H1 (cell line): ENCODE results near the gene NECTIN2. TPM values are rescaled to one million over a fixed set of nuclear protein-coding genes. Genes with fewer than 3 reads are reported as not detected.

Experiments
- CTCF ChIA-PET: fragments of 300-600 bp; sonication (Branson Sonifier 250); formaldehyde crosslinking; loops from one replicate; lab custom pipeline; 2021; ENCODE audit not compliant: partially characterized antibody; lab: Charles Lee
- POLR2A ChIA-PET: fragments of 300-600 bp; sonication (Branson Sonifier 250); formaldehyde crosslinking; loops from one replicate; lab custom pipeline; 2021; ENCODE audit warnings: inconsistent platforms; ENCODE audit not compliant: partially characterized antibody; lab: Charles Lee
- DNase-seq, 2 experiments: peaks; one replicate each; pipeline versions ENCODE4 v3.0.0 to v3.0.0-alpha.2; 2010 to 2022; ENCODE audit warnings: low spot score in 2 of 2, low read depth in 1 of 2, mixed read lengths in 1 of 2
- FAIRE-seq: peaks from 2 replicates; lab custom pipeline; 2011; peaks lifted over from hg19 to GRCh38; lab: Jason Lieb, UNC
- H2AFZ ChIP-seq: 2 replicates; pipeline ENCODE4 v1.8.1; 2012; ENCODE audit warnings: low read length, inconsistent platforms
- H2AK5ac ChIP-seq: 2 replicates; pipeline ENCODE4 v1.6.1; 2013; ENCODE audit warnings: low read depth, low read length
- H2BK120ac ChIP-seq: replicated peaks from 2 replicates; pipeline ENCODE3; 2013; ENCODE audit warnings: low read depth, low read length, inconsistent platforms
- H2BK12ac ChIP-seq: 2 replicates; pipeline ENCODE4 v1.6.1; 2013; ENCODE audit warnings: low read depth, low read length
- H2BK15ac ChIP-seq: 2 replicates; pipeline ENCODE4 v1.6.1; 2013; ENCODE audit warnings: low read length
- H2BK20ac ChIP-seq: 2 replicates; pipeline ENCODE4 v1.6.1; 2013; ENCODE audit warnings: low read length
- H2BK5ac ChIP-seq: 2 replicates; pipeline ENCODE4 v1.6.1; 2013; ENCODE audit warnings: low read depth, low read length
- H3K14ac ChIP-seq: 2 replicates; pipeline ENCODE4 v1.6.1; 2013; ENCODE audit warnings: inconsistent platforms; ENCODE audit not compliant: insufficient read length
- H3K18ac ChIP-seq: 2 replicates; pipeline ENCODE4 v1.6.1; 2013; ENCODE audit warnings: low read length; ENCODE audit errors: extremely low read depth
- H3K23ac ChIP-seq: 2 replicates; pipeline ENCODE4 v1.6.1; 2013; ENCODE audit warnings: inconsistent platforms; ENCODE audit not compliant: insufficient read length
- H3K23me2 ChIP-seq: 2 replicates; pipeline ENCODE4 v1.6.1; 2013; ENCODE audit warnings: low read depth, low read length
- H3K27ac ChIP-seq: 2 replicates; pipeline ENCODE4 v1.6.1; 2011; ENCODE audit warnings: low read depth, low read length, inconsistent platforms
- H3K27me3 ChIP-seq, 4 experiments: replicated peaks in 1 of 4; 1 replicate in 1 of 4; 2 replicates in 3 of 4; pipeline versions ENCODE4 v1.6.1 to v1.8.1; 2011 to 2013; ENCODE audit warnings: low read length in 3 of 4, mild to moderate bottlenecking in 3 of 4, inconsistent platforms in 2 of 4, mixed read lengths in 2 of 4, moderate library complexity in 1 of 4; ENCODE audit not compliant: control insufficient read depth in 3 of 4, insufficient read depth in 3 of 4; ENCODE audit errors: extremely low read depth in 1 of 4
- H3K36me3 ChIP-seq, 4 experiments: 2 replicates each; pipeline versions ENCODE4 v1.6.1 to v1.8.1; 2011 to 2013; ENCODE audit warnings: mild to moderate bottlenecking in 4 of 4, low read length in 3 of 4, moderate library complexity in 2 of 4, control low read depth in 1 of 4, inconsistent platforms in 1 of 4; ENCODE audit not compliant: insufficient read depth in 4 of 4, control insufficient read depth in 2 of 4
- H3K4ac ChIP-seq: replicated peaks from 2 replicates; pipeline ENCODE3; 2013; ENCODE audit warnings: low read length, low read depth, mixed read lengths, inconsistent platforms; ENCODE audit not compliant: insufficient read length
- H3K4me1 ChIP-seq, 4 experiments: replicated peaks in 1 of 4; 1 replicate in 1 of 4; 2 replicates in 3 of 4; pipeline versions ENCODE4 v1.6.1 to v1.8.1; 2011 to 2013; ENCODE audit warnings: low read length in 3 of 4, inconsistent platforms in 2 of 4, mixed read lengths in 1 of 4; ENCODE audit not compliant: insufficient read depth in 4 of 4, control insufficient read depth in 3 of 4
- H3K4me2 ChIP-seq, 2 experiments: 2 replicates each; pipeline versions ENCODE4 v1.6.1 to v1.8.1; 2011 to 2013; ENCODE audit warnings: low read depth in 2 of 2, low read length in 2 of 2, control low read depth in 1 of 2, inconsistent platforms in 1 of 2, mild to moderate bottlenecking in 1 of 2; ENCODE audit not compliant: insufficient read depth in 1 of 2
- H3K4me3 ChIP-seq, 4 experiments: fragments of 200-600, 300-600 bp in 1 of 4; sonication (generic), shearing (Covaris generic), sonication (Bioruptor Twin) in 1 of 4; 2 replicates each; pipeline versions ENCODE4 v1.5.1 to v1.8.1; 2011 to 2016; ENCODE audit warnings: low read length in 4 of 4, low read depth in 3 of 4, control low read depth in 2 of 4, inconsistent platforms in 2 of 4, mild to moderate bottlenecking in 2 of 4, mixed read lengths in 1 of 4, moderate library complexity in 1 of 4; ENCODE audit not compliant: insufficient read depth in 2 of 4; ENCODE audit errors: extremely low read depth in 1 of 4
- H3K56ac ChIP-seq: replicated peaks from 2 replicates; pipeline ENCODE3; 2013; ENCODE audit warnings: low read depth, mild to moderate bottlenecking, mixed read lengths, low read length, inconsistent platforms; ENCODE audit not compliant: insufficient read length
- H3K79me1 ChIP-seq: 2 replicates; pipeline ENCODE4 v1.6.1; 2013; ENCODE audit warnings: low read depth, low read length, control low read depth
- H3K79me2 ChIP-seq, 2 experiments: 2 replicates each; pipeline versions ENCODE4 v1.6.1 to v1.8.1; 2012 to 2013; ENCODE audit warnings: low read length in 2 of 2, mild to moderate bottlenecking in 2 of 2, inconsistent platforms in 1 of 2; ENCODE audit not compliant: insufficient read depth in 2 of 2, control insufficient read depth in 1 of 2
- H3K9ac ChIP-seq, 4 experiments: replicated peaks in 1 of 4; 1 replicate in 1 of 4; 2 replicates in 3 of 4; pipeline versions ENCODE4 v1.6.1 to v1.8.1; 2011 to 2013; ENCODE audit warnings: low read depth in 3 of 4, low read length in 3 of 4, control low read depth in 2 of 4, mild to moderate bottlenecking in 2 of 4, moderate library complexity in 2 of 4, inconsistent platforms in 1 of 4; ENCODE audit errors: extremely low read depth in 1 of 4
- H3K9me3 ChIP-seq, 2 experiments: 2 replicates each; pipeline versions ENCODE4 v1.6.1 to v1.8.1; 2012 to 2013; ENCODE audit warnings: mild to moderate bottlenecking in 2 of 2, moderate library complexity in 2 of 2, control low read depth in 1 of 2, inconsistent platforms in 1 of 2, low read depth in 1 of 2, low read length in 1 of 2, mixed read lengths in 1 of 2; ENCODE audit not compliant: insufficient read depth in 2 of 2
- H4K20me1 ChIP-seq, 2 experiments: replicated peaks in 1 of 2; 2 replicates each; pipeline versions ENCODE3 to v1.8.1; 2011 to 2013; ENCODE audit warnings: inconsistent platforms in 2 of 2, low read length in 2 of 2, mild to moderate bottlenecking in 1 of 2; ENCODE audit not compliant: insufficient read depth in 2 of 2, control insufficient read depth in 1 of 2
- H4K5ac ChIP-seq: 2 replicates; pipeline ENCODE4 v1.6.1; 2013; ENCODE audit warnings: low read length, low read depth, mixed read lengths, inconsistent platforms; ENCODE audit not compliant: insufficient read length
- H4K8ac ChIP-seq: 2 replicates; pipeline ENCODE4 v1.8.0; 2013; ENCODE audit warnings: mild to moderate bottlenecking, moderate library complexity, low read length, inconsistent platforms; ENCODE audit not compliant: insufficient read depth; ENCODE audit errors: extremely low read depth
- H4K91ac ChIP-seq: replicated peaks from 2 replicates; pipeline ENCODE3; 2013; ENCODE audit warnings: low read length, mixed read lengths, inconsistent platforms; ENCODE audit not compliant: insufficient read length
- EZH2 ChIP-seq: fragments of 200-600 bp; sonication (generic); IDR thresholded peaks from 2 replicates; pipeline ENCODE4 v1.7.1; 2012; ENCODE audit warnings: low read depth, mild to moderate bottlenecking, moderate library complexity, low read length, inconsistent platforms; ENCODE audit not compliant: severe bottlenecking
- SRF ChIP-seq: IDR thresholded peaks from 2 replicates; pipeline ENCODE4 v1.6.1; 2011; ENCODE audit warnings: mild to moderate bottlenecking, low read depth, low read length, moderate library complexity
- WGBS, 2 experiments: shearing (Covaris generic) in 1 of 2; methylation state at CpG; one replicate each; pipeline versions ENCODE4 v1.1.6 to v1.1.7; 2013 to 2015; ENCODE audit warnings: low lambda C conversion rate in 2 of 2, mixed read lengths in 2 of 2, inconsistent platforms in 1 of 2, low coverage in 1 of 2, missing lambda C conversion rate in 1 of 2; ENCODE audit not compliant: insufficient replicate concordance in 2 of 2, insufficient coverage in 1 of 2, insufficient read length in 1 of 2; ENCODE audit errors: extremely low coverage in 1 of 2, missing lambda C conversion rate in 1 of 2; 5-methylcytosine and 5-hydroxymethylcytosine counted together
- polyA plus RNA-seq, 7 experiments: library from polyadenylated mRNA; depleted of rRNA in 3 of 7; stranded (reverse) in 5 of 7; unstranded in 2 of 7; fragments of >200 nt in 5 of 7; fragments of 200-250 nt in 2 of 7; gene quantifications; 1 replicate in 5 of 7; 2 replicates in 1 of 7; 4 replicates in 1 of 7; pipeline versions ENCODE4 v1.2.1 to v1.2.3, GENCODE V29; 2011 to 2013; ENCODE audit warnings: missing spikeins in 2 of 7, mixed read lengths in 2 of 7
- total RNA-seq: library from RNA; stranded (reverse); fragmentation: NEBNext Ultra II Directional; extraction: Animal tissue kit (Norgen Biotek cat#: 25700); gene quantifications from 2 replicates; pipeline ENCODE4 v1.2.1, GENCODE V29; 2021

Gene NECTIN2
- total and polyA plus RNA-seq, 2 of the 8 experiments (the other 6 are each of a cell fraction or from before 2014, with no cell fraction given): 184 to 237 TPM

DNA sequence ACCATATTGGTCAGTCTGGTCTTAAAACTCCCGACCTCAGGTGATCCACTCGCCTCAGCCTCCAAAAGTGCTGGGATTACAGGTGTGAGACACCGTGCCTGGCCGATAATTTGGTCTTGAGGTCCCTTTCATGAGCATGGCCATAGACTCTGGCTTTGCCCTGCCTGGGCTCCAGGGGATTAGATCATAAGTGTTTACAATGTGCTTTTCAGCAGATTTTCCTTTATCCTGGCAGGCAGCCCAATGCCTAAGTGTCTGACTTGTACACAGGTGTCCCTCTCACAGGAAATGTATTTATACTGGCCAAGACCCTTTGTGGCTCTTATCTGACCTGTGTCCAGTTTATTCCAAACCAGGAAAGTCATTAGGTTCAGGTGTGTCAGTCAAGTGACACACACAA lies 21.3 kb upstream of the NECTIN2 start:
- ChIA-PET CTCF (interaction anchor here (0.6 to 1.7 kb wide), 3 partner anchors 13 to 26 kb away, joined by 3 to 5 read pairs (median 3); no protein-coding TSS in a partner anchor), POLR2A (interaction anchor here (1.7 kb wide), 1 partner anchor 15 kb away, joined by 4 read pairs; the partner anchor contains the start of gene BCAM)
- Histone ChIP-seq H3K18ac (no peak overlapping the region), H3K56ac (no peak overlapping the region), H3K27me3 (peaks cover 1 to 24% (median 7%) of the 10 kb centered on the region in 4 experiments; a peak in 6 of 7 replicates), H3K4me3 (no peak overlapping the region), H3K79me2 (no peaks in the 10 kb centered on the region), H3K14ac (no peak overlapping the region), H2BK12ac (no peak overlapping the region), H3K9ac (no peak overlapping the region), H3K23me2 (peaks cover 6% of the 10 kb centered on the region; the same call in 1 of the 2 replicates), H4K5ac (no peak overlapping the region), H3K4ac (peak overlapping the region; percentile 11), H3K4me2 (no peak overlapping the region), H2BK120ac (no peak overlapping the region), H2BK15ac (no peak overlapping the region), H4K91ac (no peak overlapping the region), H3K23ac (no peak overlapping the region), H2BK5ac (no peak overlapping the region), H3K79me1 (no peaks in the 10 kb centered on the region; the same call in 1 of the 2 replicates), H2AK5ac (no peak overlapping the region), H2BK20ac (no peak overlapping the region), H4K8ac (no peak overlapping the region), H3K36me3 (peaks cover 0 to 8% (median 0%) of the 10 kb centered on the region in 4 experiments; a peak in 3 of 8 replicates), H3K27ac (no peak overlapping the region), H4K20me1 (no peaks in the 10 kb centered on the region), H3K9me3 (no peaks in the 10 kb centered on the region), H3K4me1 (0 out of 7 replicates have a peak, but pooled peaks cover 0 to 3% (median 0%) of the 10 kb centered on the region in 4 experiments), H2AFZ (no peak overlapping the region)
- FAIRE-seq (no peak), DNase-seq (no peak)
- 93% methylated on average over 4 of the region's 4 CpGs; no CpG with 5 or more reads in 1 of the 2 experiments for WGBS, 2 experiments
- TF ChIP-seq SRF (no peak), EZH2 (no peak)
